Transverse colon (tissue), 4 donors: ENCODE data around the gene RUSC2. TPM values are rescaled to one million over a fixed set of nuclear protein-coding genes. Genes with fewer than 3 reads are reported as not detected.
"Not testable (repeated sequence)": the region's sequence is repeated elsewhere in the genome, so short reads cannot be mapped to it uniquely, and the experiment has no call there.

Source experiments
- DNase-seq: peaks from one replicate; pipeline ENCODE4 v3.0.0-alpha.2; 2019
- H3K27ac ChIP-seq, 4 donors: fragments of 200-600 bp; sonication (generic); 2 replicates each; pipeline ENCODE4 v1.5.1; 2016 to 2018; ENCODE audit warnings: inconsistent platforms in 4 of 4
- H3K27me3 ChIP-seq: fragments of 200-600 bp; sonication (generic); 2 replicates; pipeline ENCODE4 v1.5.1; 2017; ENCODE audit warnings: inconsistent platforms
- H3K36me3 ChIP-seq, 4 donors: fragments of 200-600 bp; sonication (generic); 2 replicates each; pipeline ENCODE4 v1.5.1; 2017 to 2019; ENCODE audit warnings: inconsistent platforms in 4 of 4
- H3K4me1 ChIP-seq, 4 donors: fragments of 200-600 bp; sonication (generic); 2 replicates each; pipeline ENCODE4 v1.5.1; 2017 to 2020; ENCODE audit warnings: inconsistent platforms in 4 of 4
- H3K4me3 ChIP-seq, 4 donors: fragments of 200-600 bp; sonication (generic); 1 replicate in 1 of 4; 2 replicates in 3 of 4; pipeline versions ENCODE4 v1.5.1 to v1.6.1; 2017 to 2019; ENCODE audit warnings: inconsistent platforms in 4 of 4
- H3K9me3 ChIP-seq, 2 donors: fragments of 200-600 bp; sonication (generic); 2 replicates each; pipeline ENCODE4 v1.5.1; 2017 to 2019; ENCODE audit warnings: inconsistent platforms in 2 of 2
- CTCF ChIP-seq, 5 experiments: fragments of 200-600 bp in 3 of 5; fragments of 450-650 bp in 2 of 5; sonication (generic) in 3 of 5; IDR thresholded peaks; 1 replicate in 2 of 5; 2 replicates in 3 of 5; pipeline ENCODE4 v1.5.1; 2016 to 2017; ENCODE audit warnings: antibody characterized with exemption in 5 of 5, inconsistent platforms in 3 of 5, mild to moderate bottlenecking in 2 of 5, moderate library complexity in 1 of 5
- EP300 ChIP-seq: sonication (generic); formaldehyde crosslinking; IDR thresholded peaks from one replicate; pipeline ENCODE4 v1.6.1; 2017; ENCODE audit warnings: antibody characterized with exemption, low read depth
- POLR2A ChIP-seq: fragments of 450-650 bp; IDR thresholded peaks from one replicate; pipeline ENCODE4 v1.6.1; 2016; ENCODE audit warnings: antibody characterized with exemption, mild to moderate bottlenecking, moderate library complexity
- POLR2AphosphoS5 ChIP-seq, 3 donors: sonication (generic); formaldehyde crosslinking; IDR thresholded peaks; one replicate each; pipeline ENCODE4 v1.6.1; 2016; ENCODE audit warnings: antibody characterized with exemption in 3 of 3
- WGBS, 2 donors: methylation state at CpG; one replicate each; pipeline ENCODE4 v1.1.5; 2018; ENCODE audit warnings: low coverage in 1 of 2; 5-methylcytosine and 5-hydroxymethylcytosine counted together
- in situ Hi-C, 4 donors: fragments of 200-750 bp; cut with MboI; loops; one replicate each; pipeline versions ENCODE4 v1.15.0 to v1.15.1; 2017; ENCODE audit warnings: low sequenced_read_pairs in 3 of 4, low pct_ligation_motif_present in 1 of 4, low pct_unique_long_range_greater_than_20kb in 1 of 4
- intact Hi-C: fragments of 100-400 bp; cut with DNase I; formaldehyde crosslinking; loops from one replicate; pipeline ENCODE4 v1.15.1; 2023; ENCODE audit warnings: low total_unique reads
- total RNA-seq, 4 donors: library from RNA; depleted of rRNA; stranded (reverse); fragments of >200 nt; gene quantifications; one replicate each; pipeline ENCODE4 v1.1.0, GENCODE V29; 2016

Gene RUSC2
- total RNA-seq, 4 donors from 2014 or later, result 7.0 to 16.8 (median 12.1) TPM

DNA sequence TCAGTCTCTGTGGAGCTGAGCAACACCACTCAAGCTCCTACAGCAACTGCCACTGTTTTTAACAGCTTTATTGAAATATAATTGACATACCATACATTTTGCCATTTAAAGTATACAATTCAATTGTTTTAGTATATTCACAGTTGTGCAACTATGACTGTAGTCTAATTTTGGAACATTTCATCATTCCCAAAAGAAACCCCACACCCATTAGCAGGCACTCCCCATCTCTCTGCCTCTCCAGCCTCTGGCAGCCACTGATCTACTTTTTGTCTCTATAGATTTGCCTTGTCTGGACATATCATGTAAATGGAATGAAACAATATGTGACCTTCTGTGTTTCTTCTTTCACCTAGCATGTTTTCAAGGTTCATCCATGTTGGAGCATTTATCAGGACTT is 43.5 kb downstream of the RUSC2 start:
- in situ Hi-C loops, result no loop called here
- Histone ChIP-seq H3K27me3 (no peaks in the 10 kb centered on the region), H3K4me1 (peaks cover 8 to 29% (median 10%) of the 10 kb centered on the region in 4 donors), H3K27ac (no peak overlapping the region), H3K4me3 (no peak overlapping the region), H3K36me3 (no peaks in the 10 kb centered on the region), H3K9me3 (no peaks in the 10 kb centered on the region)
- TF ChIP-seq CTCF (IDR thresholded peaks at IDR 0.05) (no peak), POLR2AphosphoS5 (IDR thresholded peaks at IDR 0.05) (no peak)
- intact Hi-C loops, result no loop called here
- DNase-seq, result no peak

- H3K27me3 ChIP-seq, H3K27ac ChIP-seq, DNase-seq, H3K36me3 ChIP-seq, H3K9me3 ChIP-seq, in situ Hi-C loops, intact Hi-C loops, H3K4me3 ChIP-seq: not testable (repeated sequence)
- WGBS, 2 donors, result 94 to 100% methylated on average over 3 of the region's 3 CpGs
- peaks cover 13 to 31% (median 18%) of the 10 kb centered on the region in 4 donors for H3K4me1 ChIP-seq
Observed at GRCh38 chr9:35534921-35535320, 45.0 kb downstream of the RUSC2 start.

DNA sequence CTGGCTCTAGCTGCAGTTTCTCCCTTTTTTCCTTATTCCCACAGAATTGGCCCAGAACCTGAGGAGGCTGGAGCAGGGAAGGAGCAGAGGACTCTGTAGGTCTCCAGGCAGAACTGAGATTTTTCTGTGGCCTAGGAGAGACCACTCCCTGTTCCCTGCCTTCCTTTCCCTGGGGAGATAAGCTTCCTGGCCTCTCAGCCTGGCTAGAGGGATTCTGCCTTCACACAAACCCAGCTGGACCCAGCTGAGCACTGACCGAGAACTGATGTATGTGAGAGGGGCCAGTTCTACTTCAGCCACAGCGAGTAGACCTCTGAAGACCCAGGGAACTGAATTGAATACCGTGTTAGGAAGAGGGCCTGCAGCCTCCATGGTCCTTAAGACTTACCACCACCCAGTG is 48.0 kb downstream of the RUSC2 start:
- Histone ChIP-seq H3K4me3 (no peak overlapping the region), H3K9me3 (no peaks in the 10 kb centered on the region), H3K27me3 (no peaks in the 10 kb centered on the region), H3K4me1 (peaks cover 16 to 39% (median 21%) of the 10 kb centered on the region in 4 donors), H3K27ac (peak overlapping the region; percentile 79 to 90 (median 82)), H3K36me3 (no peaks in the 10 kb centered on the region)
- DNase-seq, result no peak
- intact Hi-C loops (no loop called here), in situ Hi-C loops (no loop called here)
- 76% methylated on average over 3 of the region's 3 CpGs; no CpG with 5 or more reads in 1 of the 2 donors for WGBS, 2 donors
- no peak for TF ChIP-seq POLR2AphosphoS5 (IDR thresholded peaks at IDR 0.05)
- no peak for TF ChIP-seq CTCF (IDR thresholded peaks at IDR 0.05)
- no peak for TF ChIP-seq POLR2A
- TF ChIP-seq EP300, result no peak

DNA sequence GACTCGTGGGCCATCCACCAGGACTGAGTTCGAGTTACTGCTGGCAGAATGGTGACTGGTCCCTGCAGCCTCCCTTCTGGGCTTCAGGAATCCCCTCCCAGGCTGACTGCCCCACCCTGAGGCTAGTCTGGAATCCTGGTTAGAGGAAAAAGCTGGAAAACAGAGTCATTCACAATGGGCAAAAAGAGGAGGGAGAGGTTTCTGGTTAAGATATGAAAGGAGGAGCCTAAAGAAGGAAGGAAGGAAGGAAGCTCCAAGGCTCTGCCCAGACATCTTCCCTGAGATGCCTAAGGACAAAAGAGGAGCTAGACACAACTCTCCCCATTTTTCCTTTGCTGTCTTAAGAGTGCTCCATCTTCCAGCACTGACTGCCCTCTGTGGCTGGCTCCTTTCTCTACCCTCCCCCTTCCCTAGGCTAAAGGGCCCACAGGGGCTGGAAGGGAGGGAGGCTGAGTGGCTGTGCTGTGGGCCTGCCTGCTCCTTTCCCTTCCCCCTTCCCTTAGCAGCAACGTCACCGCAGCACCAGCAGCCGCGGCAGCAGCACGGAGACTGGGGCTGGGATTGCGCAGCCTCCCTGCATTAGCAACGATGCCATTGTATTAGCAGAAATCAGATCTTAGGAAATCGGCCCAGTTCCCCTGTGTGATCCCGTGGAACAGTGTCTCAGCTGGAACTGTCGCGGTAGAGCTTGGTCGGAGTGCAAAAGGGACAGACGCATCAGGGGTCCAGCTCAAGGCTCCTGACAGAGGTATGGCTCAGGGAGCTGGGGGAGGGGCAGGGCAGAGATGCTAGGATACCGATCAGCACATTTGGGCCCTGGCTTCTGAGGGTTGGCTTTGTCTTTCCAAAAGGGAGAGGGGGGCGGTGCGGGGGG is 48.7 kb downstream of the RUSC2 start:
- DNase-seq, result peak; percentile 54
- Histone ChIP-seq H3K9me3 (no peaks in the 10 kb centered on the region), H3K27me3 (no peaks in the 10 kb centered on the region), H3K4me1 (peaks cover 16 to 39% (median 21%) of the 10 kb centered on the region in 4 donors), H3K27ac (peak overlapping the region; percentile 79 to 90 (median 82)), H3K36me3 (no peaks in the 10 kb centered on the region), H3K4me3 (peak overlapping the region in 3 of 4 donors; percentile 4 to 35 (median 19))
- WGBS, 2 donors, result 43 to 87% methylated on average over 2 to 18 of the region's 18 CpGs
- in situ Hi-C loops (no loop called here), intact Hi-C loops (no loop called here)
- no peak for TF ChIP-seq CTCF (IDR thresholded peaks at IDR 0.05)
- TF ChIP-seq POLR2AphosphoS5 (IDR thresholded peaks at IDR 0.05), result peak; percentile 52 to 71 (median 58)
- peak; percentile 42 for TF ChIP-seq POLR2A

Other genes starting within 250 kb of the RUSC2 start
- gene TESK1, start 115.2 kb downstream of the RUSC2 start, total RNA-seq, result 10 to 100 TPM; 11.9 to 69.2 (median 45.8) TPM
- gene CD72, start 128.3 kb downstream of the RUSC2 start, total RNA-seq, result 10 to 100 TPM in 2 of 4 donors, 1 to 10 TPM in 2; 3.0 to 21.9 (median 10.9) TPM
- gene SIT1, start 160.8 kb downstream of the RUSC2 start, total RNA-seq, result 1 to 10 TPM in 3 of 4 donors, not detected in 1; 1.2 to 6.7 (median 3.8) TPM
- gene RMRP, start 167.9 kb downstream of the RUSC2 start, total RNA-seq, result 1,000 to 10,000 TPM; 1,115 to 7,222 (median 2,718) TPM
- 10 to 100 TPM; 32.0 to 50.1 (median 37.2) TPM for gene CCDC107, start 168.2 kb downstream of the RUSC2 start, total RNA-seq
- gene ARHGEF39, start 175.1 kb downstream of the RUSC2 start, total RNA-seq, result 1 to 10 TPM; 1.6 to 7.4 (median 5.8) TPM
- not detected for gene CA9, start 183.8 kb downstream of the RUSC2 start, total RNA-seq
- gene TPM2, start 199.8 kb downstream of the RUSC2 start, total RNA-seq, result 1,000 to 10,000 TPM in 1 of 4 donors, 100 to 1,000 TPM in 3; 493 to 2,531 (median 633) TPM
- gene TLN1, start 242.1 kb downstream of the RUSC2 start, total RNA-seq, result 100 to 1,000 TPM; 158 to 328 (median 177) TPM
- 10 to 100 TPM; 22.4 to 69.7 (median 45.5) TPM for gene CREB3, start 242.6 kb downstream of the RUSC2 start, total RNA-seq